Activated naive CD8-positive, alpha-beta T cell (primary cell): Measurements from ENCODE around the gene ATF4.
"Not testable (repeated sequence)": the region's sequence is repeated elsewhere in the genome, so short reads cannot be mapped to it uniquely, and the experiment has no call there.

Experiments
- H3K27ac Mint-ChIP-seq: one replicate; pipeline ENCODE4 v1.8.0; 2021; ENCODE audit warnings: mixed read lengths
- H3K27me3 Mint-ChIP-seq: one replicate; pipeline ENCODE4 v1.8.0; 2021; ENCODE audit warnings: mixed read lengths
- H3K36me3 Mint-ChIP-seq: one replicate; pipeline ENCODE4 v1.8.0; 2021; ENCODE audit warnings: mixed read lengths
- H3K4me1 Mint-ChIP-seq: one replicate; pipeline ENCODE4 v1.8.0; 2021; ENCODE audit warnings: low read depth, mixed read lengths
- H3K4me3 Mint-ChIP-seq: one replicate; pipeline ENCODE4 v1.8.0; 2021; ENCODE audit warnings: mild to moderate bottlenecking, mixed read lengths
- H3K9me3 Mint-ChIP-seq: one replicate; pipeline ENCODE4 v1.8.0; 2021; ENCODE audit warnings: low read depth, mixed read lengths

Gene ATF4

DNA sequence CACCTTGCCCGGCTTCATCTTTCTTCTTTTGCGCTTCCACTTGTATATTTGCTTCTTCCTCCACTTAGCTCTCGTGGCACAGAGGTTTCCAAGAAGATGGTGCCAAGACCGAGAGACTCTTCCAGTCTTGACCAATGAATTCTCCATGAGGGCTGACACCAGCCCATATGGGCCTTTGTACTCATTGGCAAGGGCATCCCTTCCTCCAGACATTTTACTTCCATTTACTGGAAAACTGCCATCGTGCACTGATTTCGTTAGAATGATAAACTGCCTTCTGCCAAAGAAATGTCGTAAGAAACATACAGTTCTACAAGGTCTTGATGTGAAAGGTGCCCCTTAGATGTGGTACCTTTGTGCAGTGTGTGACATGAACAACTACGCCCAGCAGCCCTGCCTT is 22.9 kb upstream of the ATF4 start:
- Mint-ChIP-seq H3K27me3 (no peaks in the 10 kb centered on the region), H3K4me3 (no peak overlapping the region), H3K9me3 (no peaks in the 10 kb centered on the region), H3K4me1 (peaks cover 14% of the 10 kb centered on the region), H3K36me3 (peaks cover 2% of the 10 kb centered on the region), H3K27ac (no peak overlapping the region)

DNA sequence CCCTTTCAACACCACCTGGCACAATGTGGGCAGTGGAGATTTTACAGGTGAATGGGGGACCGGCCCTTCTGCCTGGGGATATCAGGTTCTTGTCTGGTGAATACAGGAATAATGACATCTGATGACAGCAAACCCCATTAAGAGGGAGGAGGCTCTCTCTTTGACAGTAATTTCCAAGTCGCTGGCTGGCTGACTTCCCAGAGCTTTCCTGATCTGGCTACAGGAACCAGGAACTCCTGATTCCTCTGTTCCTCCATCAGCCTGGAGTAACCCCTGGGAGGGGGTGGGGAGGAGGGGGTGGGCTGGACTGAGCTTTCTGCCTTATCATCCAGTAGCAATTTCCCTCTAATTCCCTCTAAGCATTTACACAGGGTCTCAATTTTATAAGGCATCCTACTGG is 22.0 kb upstream of the ATF4 start:
- Mint-ChIP-seq H3K36me3 (peaks cover 2% of the 10 kb centered on the region), H3K9me3 (no peaks in the 10 kb centered on the region), H3K27ac (no peak overlapping the region), H3K4me3 (no peak overlapping the region), H3K27me3 (no peaks in the 10 kb centered on the region), H3K4me1 (peaks cover 18% of the 10 kb centered on the region)

DNA sequence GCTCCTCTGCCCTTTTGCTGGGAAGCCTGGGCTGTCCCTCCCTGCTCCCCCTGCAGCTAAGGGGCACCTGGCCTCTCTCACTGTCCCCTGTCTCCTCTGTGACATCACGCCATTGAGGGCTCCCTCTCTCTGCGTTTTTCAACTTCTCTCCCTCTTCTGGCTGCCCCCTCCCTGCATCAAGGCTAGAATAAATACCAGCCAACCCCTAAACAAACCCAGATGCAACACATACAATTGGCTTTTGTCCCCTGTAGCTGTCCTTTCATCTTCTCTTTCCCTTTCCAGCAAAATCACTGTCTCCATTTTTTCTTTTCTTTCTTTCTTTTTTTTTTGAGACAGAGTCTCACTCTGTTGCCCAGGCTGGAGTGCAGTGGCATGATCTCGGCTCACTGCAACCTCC is 21.6 kb upstream of the ATF4 start:
- no peak overlapping the region for H3K27ac Mint-ChIP-seq
- no peak overlapping the region for H3K4me3 Mint-ChIP-seq
- peaks cover 19% of the 10 kb centered on the region for H3K4me1 Mint-ChIP-seq
- no peaks in the 10 kb centered on the region for H3K27me3 Mint-ChIP-seq
- peaks cover 2% of the 10 kb centered on the region for H3K36me3 Mint-ChIP-seq
- H3K9me3 Mint-ChIP-seq = no peaks in the 10 kb centered on the region

DNA sequence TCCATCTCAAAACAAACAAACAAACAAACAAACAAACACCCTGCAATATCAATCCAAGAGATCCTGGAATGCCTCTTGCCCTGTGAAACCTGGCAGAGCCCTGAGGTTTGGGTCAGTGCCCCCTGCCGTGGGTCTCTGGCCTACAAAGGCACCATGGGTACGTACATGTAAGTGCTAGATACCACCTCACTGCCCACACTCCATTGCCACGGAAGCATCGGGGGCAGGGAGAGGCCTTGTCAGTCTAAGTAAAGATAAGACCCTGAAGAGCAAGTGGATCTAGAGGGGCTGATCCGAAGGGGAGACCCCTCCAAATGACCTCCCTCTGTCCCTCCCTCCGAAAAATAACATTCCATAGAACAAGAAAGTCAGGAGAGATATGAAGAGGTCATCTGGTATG is 20.3 kb upstream of the ATF4 start:
- Mint-ChIP-seq H3K36me3 (peaks cover 2% of the 10 kb centered on the region), H3K27me3 (no peaks in the 10 kb centered on the region), H3K27ac (peak overlapping the region; percentile 46), H3K4me3 (no peak overlapping the region), H3K9me3 (no peaks in the 10 kb centered on the region), H3K4me1 (peaks cover 26% of the 10 kb centered on the region)

DNA sequence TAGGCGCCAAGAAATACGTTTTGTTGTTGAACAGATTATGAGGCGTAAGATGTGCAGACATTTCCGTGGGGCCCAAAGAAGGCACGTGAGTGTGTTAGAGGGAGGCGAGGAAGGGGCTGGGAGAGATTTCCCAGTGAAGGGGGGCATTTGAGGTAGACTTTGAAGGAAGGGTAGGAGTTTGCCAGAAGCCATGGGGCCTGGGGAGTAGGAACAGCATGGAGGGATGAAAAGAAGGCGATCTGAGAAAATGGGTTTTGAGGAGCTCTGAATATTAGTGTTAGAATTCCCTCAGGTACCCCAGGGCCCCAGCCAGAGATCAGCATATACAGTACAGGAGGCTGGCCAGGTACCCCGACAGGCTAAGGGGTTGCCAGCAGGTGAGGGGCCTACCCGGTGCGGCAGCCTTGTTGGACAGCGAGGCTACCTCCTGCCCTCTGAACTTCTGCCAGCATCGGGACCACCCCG is 18.7 kb upstream of the ATF4 start:
- Mint-ChIP-seq H3K27me3 (no peaks in the 10 kb centered on the region), H3K27ac (peak overlapping the region; percentile 99)

DNA sequence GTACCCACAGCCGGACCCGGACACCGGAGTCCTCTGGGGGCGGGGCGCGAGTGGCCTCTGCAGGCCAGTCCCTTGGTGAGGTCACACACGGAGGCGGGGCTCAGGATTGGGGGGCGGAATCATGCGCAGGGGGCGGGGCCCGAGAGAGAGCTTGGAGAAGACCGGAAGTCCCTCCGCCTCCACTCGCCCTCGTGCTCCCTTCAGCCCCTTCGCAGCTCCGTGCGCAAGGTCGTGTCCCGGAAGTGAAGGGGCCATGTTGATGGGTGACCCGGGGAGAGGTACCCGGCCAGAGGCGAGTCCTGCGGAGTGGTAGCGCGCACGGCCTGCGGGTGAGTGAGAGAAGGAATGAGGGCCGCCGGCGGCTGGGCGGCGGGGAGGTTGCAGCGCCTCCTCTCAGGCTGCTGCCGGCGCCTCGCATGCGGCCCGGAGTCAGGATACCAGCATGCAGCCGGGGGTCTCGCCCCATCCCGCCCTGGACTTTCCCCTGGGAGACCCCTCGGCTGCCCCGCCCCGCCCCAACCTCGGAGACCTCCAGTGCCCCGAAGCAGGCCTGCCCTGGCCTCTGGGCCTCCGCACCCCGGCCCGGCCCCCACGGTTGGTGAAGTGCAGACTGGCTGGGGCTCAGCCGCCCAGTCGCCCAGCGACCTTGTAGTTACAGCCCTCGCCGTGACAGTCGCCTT is 18.1 kb upstream of the ATF4 start, which contains the start of gene MIEF1:
MIEF1 (plus strand) TSS at position 182 of the 680 bp plus-strand sequence. CDS start 9,005 bp downstream, outside the sequence.
- H3K9me3 Mint-ChIP-seq = no peaks in the 10 kb centered on the region
- no peaks in the 10 kb centered on the region for H3K27me3 Mint-ChIP-seq
- H3K36me3 Mint-ChIP-seq = peaks cover 8% of the 10 kb centered on the region
- peak within 1 kb of the TSS; percentile 99 for H3K27ac Mint-ChIP-seq
- H3K4me3 Mint-ChIP-seq = peak within 1 kb of the TSS; percentile 98
- H3K4me1 Mint-ChIP-seq = peaks cover 39% of the 10 kb centered on the region

More for the DNA sequence above, 18.7 kb upstream of the ATF4 start:
- H3K4me1 Mint-ChIP-seq = peaks cover 37% of the 10 kb centered on the region
- H3K36me3 Mint-ChIP-seq = peaks cover 8% of the 10 kb centered on the region
- peak overlapping the region; percentile 98 for H3K4me3 Mint-ChIP-seq
- H3K9me3 Mint-ChIP-seq = no peaks in the 10 kb centered on the region

DNA sequence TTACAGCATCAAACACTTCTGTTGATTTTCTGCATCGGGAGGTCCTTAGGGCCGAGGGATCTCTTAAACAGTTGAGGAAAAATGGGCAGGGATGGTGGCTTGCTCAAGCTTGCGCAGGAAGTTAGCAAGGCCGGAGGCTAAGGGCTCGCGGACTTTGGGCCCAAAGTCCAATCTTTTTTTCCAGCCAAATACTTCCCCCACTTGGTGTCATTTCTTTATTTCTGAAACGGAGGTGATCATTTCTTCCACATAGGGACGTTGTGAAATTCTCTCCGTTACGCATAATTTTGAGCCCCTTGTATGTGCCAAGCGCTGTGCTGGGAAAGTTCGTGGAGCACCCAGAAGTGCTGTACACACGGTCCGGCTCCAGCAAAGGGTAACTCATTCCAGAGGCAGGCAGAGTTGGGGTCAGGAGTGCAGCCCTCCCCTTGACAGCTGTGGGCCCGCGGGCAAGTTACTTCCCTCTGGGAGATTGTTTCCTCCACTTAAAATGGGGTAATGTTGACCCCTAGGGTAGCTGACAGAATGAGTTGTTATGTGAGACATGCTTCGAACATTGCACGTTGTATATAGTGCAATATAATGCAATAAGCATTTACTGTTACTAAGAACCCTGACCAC is 17.5 kb upstream of the ATF4 start:
- H3K4me1 Mint-ChIP-seq = peaks cover 42% of the 10 kb centered on the region
- H3K27ac Mint-ChIP-seq = peak overlapping the region; percentile 89
- H3K4me3 Mint-ChIP-seq = peak overlapping the region; percentile 98
- H3K27me3 Mint-ChIP-seq = no peaks in the 10 kb centered on the region
- no peaks in the 10 kb centered on the region for H3K9me3 Mint-ChIP-seq
- H3K36me3 Mint-ChIP-seq = peaks cover 8% of the 10 kb centered on the region

DNA sequence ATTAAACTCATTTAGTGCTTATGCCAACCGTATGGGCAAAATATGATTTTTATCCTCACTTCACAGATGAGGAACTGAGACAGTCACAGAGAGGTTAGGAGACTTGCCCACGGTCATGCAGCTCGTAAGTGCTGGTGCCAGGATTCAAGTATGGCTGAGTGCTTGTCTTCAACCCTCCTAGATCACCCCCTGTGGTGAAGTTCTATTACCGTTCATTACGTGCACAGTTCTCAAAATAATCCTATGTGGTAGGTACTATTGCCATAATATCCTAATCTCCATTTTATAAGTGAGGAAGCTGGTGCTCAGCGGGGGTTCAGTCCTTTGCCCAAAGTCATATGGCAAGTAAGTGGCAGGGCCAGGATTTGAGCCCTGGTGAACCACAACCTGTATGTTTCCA is 16.7 kb upstream of the ATF4 start:
- Mint-ChIP-seq H3K27me3 (no peaks in the 10 kb centered on the region), H3K9me3 (no peaks in the 10 kb centered on the region), H3K4me3 (peak overlapping the region; percentile 98), H3K4me1 (peaks cover 48% of the 10 kb centered on the region), H3K27ac (peak overlapping the region; percentile 89), H3K36me3 (peaks cover 8% of the 10 kb centered on the region)

DNA sequence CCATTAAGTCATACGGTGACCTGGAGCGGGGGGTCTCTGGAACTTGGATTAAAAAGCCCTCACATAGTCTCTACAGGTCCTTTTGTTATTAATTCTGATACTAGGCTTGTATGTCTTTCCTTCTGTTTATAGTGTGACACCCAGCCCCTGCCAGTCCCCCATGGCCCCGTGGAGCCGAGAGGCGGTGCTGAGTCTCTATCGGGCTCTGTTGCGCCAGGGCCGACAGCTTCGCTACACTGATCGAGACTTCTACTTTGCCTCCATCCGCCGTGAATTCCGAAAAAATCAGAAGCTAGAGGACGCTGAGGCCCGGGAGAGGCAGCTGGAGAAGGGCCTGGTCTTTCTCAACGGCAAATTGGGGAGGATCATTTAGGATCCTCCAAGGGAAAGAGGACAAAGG is 16.3 kb upstream of the ATF4 start:
- H3K27ac Mint-ChIP-seq = peak overlapping the region; percentile 34
- peaks cover 49% of the 10 kb centered on the region for H3K4me1 Mint-ChIP-seq
- peaks cover 8% of the 10 kb centered on the region for H3K36me3 Mint-ChIP-seq
- H3K4me3 Mint-ChIP-seq = peak overlapping the region; percentile 98
- no peaks in the 10 kb centered on the region for H3K9me3 Mint-ChIP-seq
- no peaks in the 10 kb centered on the region for H3K27me3 Mint-ChIP-seq

DNA sequence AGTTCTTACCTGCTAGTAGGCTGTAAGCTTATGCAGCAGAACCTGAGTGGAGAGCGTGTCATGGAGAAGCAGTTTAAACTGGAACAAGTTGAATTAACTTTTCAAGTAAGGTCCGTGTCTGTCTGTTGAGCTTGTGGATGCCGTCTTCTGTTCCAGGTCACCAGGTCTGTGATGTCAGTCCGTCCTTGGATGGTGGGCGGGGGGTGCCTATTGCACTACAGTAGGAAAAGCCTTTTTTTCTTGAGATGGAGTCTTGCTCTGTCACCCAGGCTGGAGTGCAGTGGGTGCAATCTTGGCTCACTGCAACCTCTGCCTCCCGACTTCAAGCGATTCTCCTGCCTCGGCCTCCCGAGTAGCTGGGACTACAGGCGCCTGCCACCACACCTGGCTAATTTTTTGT is 13.3 kb upstream of the ATF4 start:
- peaks cover 55% of the 10 kb centered on the region for H3K4me1 Mint-ChIP-seq
- not testable (repeated sequence) for H3K9me3 Mint-ChIP-seq, H3K4me3 Mint-ChIP-seq, H3K27ac Mint-ChIP-seq, H3K27me3 Mint-ChIP-seq, H3K36me3 Mint-ChIP-seq

DNA sequence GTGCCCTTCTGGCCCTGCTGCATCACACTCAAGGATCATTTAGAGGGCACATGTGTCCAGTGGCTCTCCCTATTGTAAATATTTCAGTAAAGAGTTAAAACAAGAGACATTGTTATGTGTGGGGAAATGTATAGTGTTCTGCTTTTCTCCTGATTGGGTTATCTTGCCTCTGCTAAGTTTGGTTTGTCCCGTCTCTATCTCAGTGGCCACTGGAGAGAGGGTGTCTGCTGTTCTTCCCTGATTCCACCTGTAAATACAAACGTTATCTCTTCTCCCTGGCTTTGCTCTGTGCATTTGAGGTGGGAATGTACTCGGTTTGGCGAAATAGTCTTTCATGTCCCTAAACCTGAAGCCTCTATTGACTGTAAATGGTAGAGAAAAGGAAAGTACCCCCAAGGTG is 12.0 kb upstream of the ATF4 start:
- Mint-ChIP-seq H3K27me3 (no peaks in the 10 kb centered on the region), H3K4me3 (peak overlapping the region; percentile 45), H3K36me3 (peaks cover 6% of the 10 kb centered on the region), H3K9me3 (no peaks in the 10 kb centered on the region), H3K27ac (peak overlapping the region; percentile 72), H3K4me1 (peaks cover 47% of the 10 kb centered on the region)

DNA sequence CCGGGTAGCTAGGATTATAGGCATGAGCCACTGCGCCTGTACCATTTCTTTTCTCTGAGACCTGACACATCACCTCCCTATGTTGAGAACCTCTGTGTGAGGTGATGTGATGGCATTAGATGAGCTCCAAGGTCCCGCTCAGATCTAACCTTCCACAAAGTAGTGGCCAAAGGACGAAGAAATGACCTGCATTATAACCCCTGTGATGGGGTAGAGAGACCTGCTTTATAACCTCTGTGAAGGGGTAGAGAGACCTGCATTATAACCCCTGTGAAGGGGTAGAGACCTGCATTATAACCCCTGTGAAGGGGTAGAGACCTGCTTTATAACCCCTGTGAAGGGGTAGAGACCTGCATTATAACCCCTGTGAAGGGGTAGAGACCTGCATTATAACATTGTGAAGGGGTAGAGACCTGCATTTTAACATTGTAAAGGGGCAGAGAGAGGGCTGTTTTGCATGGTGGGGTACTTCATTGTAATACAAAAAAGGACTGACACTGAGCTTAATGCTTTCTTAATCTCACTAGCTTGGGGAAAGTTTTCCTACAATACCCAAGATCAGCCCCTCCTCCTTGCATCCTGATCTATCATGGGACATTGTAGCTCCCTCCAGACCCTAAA is 9.7 kb upstream of the ATF4 start:
- Mint-ChIP-seq H3K36me3 (peaks cover 3% of the 10 kb centered on the region), H3K9me3 (no peaks in the 10 kb centered on the region), H3K4me1 (peaks cover 40% of the 10 kb centered on the region), H3K27ac (no peak overlapping the region), H3K4me3 (no peak overlapping the region), H3K27me3 (no peaks in the 10 kb centered on the region)

DNA sequence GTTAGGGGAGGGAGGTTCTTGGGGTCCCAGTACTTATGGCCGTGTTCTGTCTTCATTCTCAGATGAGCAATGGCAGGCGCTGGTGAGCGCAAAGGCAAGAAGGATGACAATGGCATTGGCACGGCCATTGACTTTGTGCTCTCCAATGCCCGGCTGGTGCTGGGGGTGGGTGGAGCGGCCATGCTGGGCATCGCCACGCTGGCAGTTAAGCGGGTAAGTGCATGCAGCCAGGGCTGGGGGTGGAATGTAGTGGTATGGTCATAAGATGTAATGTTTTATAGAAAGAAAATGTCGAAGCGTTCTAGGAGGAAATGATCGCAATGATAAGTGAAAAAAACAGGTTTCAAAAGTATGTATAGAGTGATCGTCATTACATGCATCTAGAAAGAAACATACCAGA is 9.1 kb upstream of the ATF4 start:
- peaks cover 2% of the 10 kb centered on the region for H3K36me3 Mint-ChIP-seq
- no peak overlapping the region for H3K27ac Mint-ChIP-seq
- no peaks in the 10 kb centered on the region for H3K9me3 Mint-ChIP-seq
- H3K27me3 Mint-ChIP-seq = no peaks in the 10 kb centered on the region
- H3K4me3 Mint-ChIP-seq = no peak overlapping the region
- peaks cover 39% of the 10 kb centered on the region for H3K4me1 Mint-ChIP-seq

DNA sequence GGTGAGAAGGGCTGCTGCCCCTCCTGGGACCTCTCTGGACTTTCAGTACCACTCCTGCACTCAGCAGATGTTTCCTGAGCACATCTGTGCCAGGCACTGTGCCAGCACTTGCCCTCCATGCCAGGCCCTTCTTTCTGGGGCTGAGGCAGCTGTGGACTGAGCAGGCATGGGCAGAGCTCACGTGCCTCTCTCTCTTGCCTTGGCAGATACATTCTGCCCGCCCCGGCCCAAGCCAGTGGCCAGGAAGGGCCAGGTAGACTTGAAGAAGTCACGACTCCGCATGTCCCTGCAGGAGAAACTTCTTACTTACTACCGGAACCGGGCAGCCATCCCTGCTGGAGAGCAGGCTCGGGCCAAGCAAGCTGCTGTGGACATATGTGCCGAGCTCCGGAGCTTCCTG is 8.3 kb upstream of the ATF4 start:
- H3K4me1 Mint-ChIP-seq = peaks cover 35% of the 10 kb centered on the region
- no peaks in the 10 kb centered on the region for H3K9me3 Mint-ChIP-seq
- H3K27me3 Mint-ChIP-seq = no peaks in the 10 kb centered on the region
- H3K36me3 Mint-ChIP-seq = no peaks in the 10 kb centered on the region
- H3K4me3 Mint-ChIP-seq = no peak overlapping the region
- H3K27ac Mint-ChIP-seq = no peak overlapping the region

DNA sequence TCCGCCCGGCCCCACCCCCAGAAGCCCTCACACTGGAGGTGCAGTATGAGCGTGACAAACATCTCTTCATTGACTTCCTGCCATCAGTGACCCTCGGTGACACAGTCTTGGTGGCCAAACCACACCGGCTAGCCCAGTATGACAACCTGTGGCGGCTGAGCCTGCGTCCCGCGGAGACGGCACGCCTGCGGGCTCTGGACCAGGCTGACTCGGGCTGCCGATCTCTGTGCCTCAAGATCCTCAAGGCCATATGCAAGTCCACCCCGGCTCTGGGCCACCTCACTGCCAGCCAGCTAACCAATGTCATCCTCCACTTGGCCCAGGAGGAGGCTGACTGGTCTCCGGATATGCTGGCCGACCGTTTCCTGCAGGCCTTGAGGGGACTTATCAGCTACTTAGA is 6.6 kb upstream of the ATF4 start:
- no peaks in the 10 kb centered on the region for H3K27me3 Mint-ChIP-seq
- no peak overlapping the region for H3K27ac Mint-ChIP-seq
- no peaks in the 10 kb centered on the region for H3K36me3 Mint-ChIP-seq
- H3K4me3 Mint-ChIP-seq = no peak overlapping the region
- H3K9me3 Mint-ChIP-seq = no peaks in the 10 kb centered on the region
- H3K4me1 Mint-ChIP-seq = peaks cover 29% of the 10 kb centered on the region
